Measurements from ENCODE around the gene PAIP2B.
"Not testable (repeated sequence)": the region's sequence is repeated elsewhere in the genome, so short reads cannot be mapped to it uniquely, and the experiment has no call there.

Gene PAIP2B

GRCh38 chr2:71235930-71236587 is 9.2 kb upstream of the PAIP2B start:
- H3K27ac ChIP-seq (ENCODE audit: low read length) = no peak overlapping the region
- H3K9ac ChIP-seq (ENCODE audit: low read depth, low read length) = no peak overlapping the region
- no peak for DNase-seq
- ATAC-seq (ENCODE audit: insufficient read depth, low read depth) = no peak
- H2AFZ ChIP-seq (ENCODE audit: low read depth, low read length) = no peak overlapping the region
- no peaks in the 10 kb centered on the region for H3K9me3 ChIP-seq (ENCODE audit: insufficient read depth, low read length, severe bottlenecking)
- H3K79me2 ChIP-seq (ENCODE audit: insufficient read depth, low read length) = no peaks in the 10 kb centered on the region
- no peaks in the 10 kb centered on the region for H3K4me1 ChIP-seq (ENCODE audit: insufficient read depth, low read length)
- H3K4me2 ChIP-seq (ENCODE audit: insufficient read depth, low read length) = no peak overlapping the region
- peaks cover 12% of the 10 kb centered on the region for H3K27me3 ChIP-seq (ENCODE audit: insufficient read depth, low read length, poor library complexity)
- no peaks in the 10 kb centered on the region for H3K36me3 ChIP-seq (ENCODE audit: insufficient read depth, low read length)
- H3K4me3 ChIP-seq (ENCODE audit: low read depth in 1 of 2, low read length in 2 of 2) = no peak overlapping the region
- TF ChIP-seq EZH2 (IDR thresholded peaks at IDR 0.05; ENCODE audit: borderline replicate concordance, low read depth, low read length, severe bottlenecking) = no peak
- TF ChIP-seq, protein P1, sequence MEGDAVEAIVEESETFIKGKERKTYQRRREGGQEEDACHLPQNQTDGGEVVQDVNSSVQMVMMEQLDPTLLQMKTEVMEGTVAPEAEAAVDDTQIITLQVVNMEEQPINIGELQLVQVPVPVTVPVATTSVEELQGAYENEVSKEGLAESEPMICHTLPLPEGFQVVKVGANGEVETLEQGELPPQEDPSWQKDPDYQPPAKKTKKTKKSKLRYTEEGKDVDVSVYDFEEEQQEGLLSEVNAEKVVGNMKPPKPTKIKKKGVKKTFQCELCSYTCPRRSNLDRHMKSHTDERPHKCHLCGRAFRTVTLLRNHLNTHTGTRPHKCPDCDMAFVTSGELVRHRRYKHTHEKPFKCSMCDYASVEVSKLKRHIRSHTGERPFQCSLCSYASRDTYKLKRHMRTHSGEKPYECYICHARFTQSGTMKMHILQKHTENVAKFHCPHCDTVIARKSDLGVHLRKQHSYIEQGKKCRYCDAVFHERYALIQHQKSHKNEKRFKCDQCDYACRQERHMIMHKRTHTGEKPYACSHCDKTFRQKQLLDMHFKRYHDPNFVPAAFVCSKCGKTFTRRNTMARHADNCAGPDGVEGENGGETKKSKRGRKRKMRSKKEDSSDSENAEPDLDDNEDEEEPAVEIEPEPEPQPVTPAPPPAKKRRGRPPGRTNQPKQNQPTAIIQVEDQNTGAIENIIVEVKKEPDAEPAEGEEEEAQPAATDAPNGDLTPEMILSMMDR (IDR thresholded peaks at IDR 0.05; ENCODE audit: borderline replicate concordance, extremely low read depth, low read length, poor library complexity, severe bottlenecking) = no peak
- H4K20me1 ChIP-seq (ENCODE audit: insufficient read depth, low read length) = no peaks in the 10 kb centered on the region

GRCh38 chr2:71233072-71233471 is 6.2 kb upstream of the PAIP2B start:
- H3K79me2 ChIP-seq (ENCODE audit: insufficient read depth, low read length); H3K4me3 ChIP-seq (ENCODE audit: low read depth in 1 of 2, low read length in 2 of 2); H3K36me3 ChIP-seq (ENCODE audit: insufficient read depth, low read length); H3K27me3 ChIP-seq (ENCODE audit: insufficient read depth, low read length, poor library complexity); H4K20me1 ChIP-seq (ENCODE audit: insufficient read depth, low read length); H3K4me2 ChIP-seq (ENCODE audit: insufficient read depth, low read length); H2AFZ ChIP-seq (ENCODE audit: low read depth, low read length); H3K9me3 ChIP-seq (ENCODE audit: insufficient read depth, low read length, severe bottlenecking); DNase-seq; ATAC-seq (ENCODE audit: insufficient read depth, low read depth); H3K9ac ChIP-seq (ENCODE audit: low read depth, low read length); H3K4me1 ChIP-seq (ENCODE audit: insufficient read depth, low read length); H3K27ac ChIP-seq (ENCODE audit: low read length): not testable (repeated sequence)

DNA sequence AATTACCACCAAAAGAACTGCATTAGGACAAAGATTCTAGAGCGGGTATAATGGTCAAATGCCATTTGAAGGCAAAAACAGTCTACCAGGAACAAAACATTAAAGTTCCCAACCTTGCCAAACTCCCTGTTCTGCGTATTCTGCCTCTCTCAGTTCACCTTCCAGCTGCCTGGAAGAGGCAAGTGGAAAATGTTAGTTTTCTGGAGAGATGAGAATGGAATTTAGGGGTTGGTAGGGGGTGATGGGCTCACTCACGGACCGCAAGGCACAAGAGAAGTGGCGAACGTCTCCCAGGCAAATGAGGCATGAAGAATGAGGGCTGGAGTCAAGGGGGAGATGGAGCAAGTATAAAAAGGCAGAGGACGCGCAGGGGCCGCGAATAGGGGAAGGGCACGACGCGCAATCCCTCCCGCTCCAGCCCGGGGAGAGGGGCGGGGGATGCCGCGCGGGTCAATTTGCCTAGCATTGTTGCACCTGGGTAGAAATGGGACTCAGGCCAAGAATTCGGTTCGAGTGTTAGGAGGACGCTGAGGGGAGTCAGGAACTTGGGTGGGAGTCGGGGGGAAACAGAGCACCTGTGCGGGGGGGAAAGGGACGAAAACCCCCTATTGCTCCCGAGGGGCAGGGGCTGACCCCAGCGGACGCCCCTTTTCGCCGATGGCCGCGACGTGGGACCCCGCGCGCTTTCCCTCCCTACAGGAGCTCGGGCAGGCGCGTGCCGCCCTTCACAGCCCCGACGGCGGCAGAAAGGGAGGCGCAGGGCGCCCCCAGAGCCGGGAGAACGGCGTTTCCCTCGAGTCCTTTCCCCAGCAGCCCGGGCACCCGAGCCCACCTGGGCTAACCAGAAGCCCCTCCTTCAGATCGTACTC is 573 bp downstream of the PAIP2B start:
- Histone ChIP-seq H3K4me1 (ENCODE audit: insufficient read depth, low read length) (no peaks in the 10 kb centered on the region), H3K27me3 (ENCODE audit: insufficient read depth, low read length, poor library complexity) (peaks cover 17% of the 10 kb centered on the region), H2AFZ (ENCODE audit: low read depth, low read length) (no peak overlapping the region), H4K20me1 (ENCODE audit: insufficient read depth, low read length) (no peaks in the 10 kb centered on the region), H3K4me2 (ENCODE audit: insufficient read depth, low read length) (no peak overlapping the region), H3K9me3 (ENCODE audit: insufficient read depth, low read length, severe bottlenecking) (no peaks in the 10 kb centered on the region), H3K79me2 (ENCODE audit: insufficient read depth, low read length) (no peaks in the 10 kb centered on the region), H3K27ac (ENCODE audit: low read length) (no peak overlapping the region), H3K4me3 (ENCODE audit: low read depth in 1 of 2, low read length in 2 of 2) (no peak overlapping the region), H3K36me3 (ENCODE audit: insufficient read depth, low read length) (no peaks in the 10 kb centered on the region), H3K9ac (ENCODE audit: low read depth, low read length) (no peak overlapping the region)
- ATAC-seq (ENCODE audit: insufficient read depth, low read depth) (peak; percentile 24; the same call in 1 of the 3 replicates), DNase-seq (no peak)
- TF ChIP-seq, protein P1 (IDR thresholded peaks at IDR 0.05; ENCODE audit: borderline replicate concordance, extremely low read depth, low read length, poor library complexity, severe bottlenecking) = no peak
- no peak for TF ChIP-seq EZH2 (IDR thresholded peaks at IDR 0.05; ENCODE audit: borderline replicate concordance, low read depth, low read length, severe bottlenecking)

DNA sequence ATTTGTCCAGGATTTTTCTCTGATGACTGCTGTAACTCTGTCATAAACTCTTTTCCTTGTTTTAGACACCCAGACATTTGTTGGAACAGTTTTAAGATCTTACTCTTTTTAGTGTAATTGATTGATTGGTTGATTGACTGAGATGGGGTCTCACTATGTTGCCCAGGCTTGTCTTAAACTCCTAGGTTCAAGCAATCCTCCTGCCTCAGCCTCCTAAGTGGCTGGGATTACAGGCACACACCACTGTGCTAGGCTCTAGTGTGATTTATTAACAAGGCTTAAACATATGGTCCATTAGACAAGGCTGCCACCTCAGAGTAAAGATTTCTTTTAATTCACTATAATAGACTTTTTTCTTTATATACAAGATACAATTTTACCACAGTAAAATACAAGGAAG is 2.0 kb downstream of the PAIP2B start:
- Histone ChIP-seq H3K36me3 (ENCODE audit: insufficient read depth, low read length) (no peaks in the 10 kb centered on the region), H3K9ac (ENCODE audit: low read depth, low read length) (no peak overlapping the region), H2AFZ (ENCODE audit: low read depth, low read length) (no peak overlapping the region), H3K27me3 (ENCODE audit: insufficient read depth, low read length, poor library complexity) (peaks cover 17% of the 10 kb centered on the region), H3K9me3 (ENCODE audit: insufficient read depth, low read length, severe bottlenecking) (no peaks in the 10 kb centered on the region), H4K20me1 (ENCODE audit: insufficient read depth, low read length) (no peaks in the 10 kb centered on the region), H3K27ac (ENCODE audit: low read length) (no peak overlapping the region), H3K4me1 (ENCODE audit: insufficient read depth, low read length) (no peaks in the 10 kb centered on the region), H3K4me3 (ENCODE audit: low read depth in 1 of 2, low read length in 2 of 2) (no peak overlapping the region), H3K4me2 (ENCODE audit: insufficient read depth, low read length) (no peak overlapping the region), H3K79me2 (ENCODE audit: insufficient read depth, low read length) (no peaks in the 10 kb centered on the region)
- ATAC-seq (ENCODE audit: insufficient read depth, low read depth) (no peak), DNase-seq (no peak)
- no peak for TF ChIP-seq EZH2 (IDR thresholded peaks at IDR 0.05; ENCODE audit: borderline replicate concordance, low read depth, low read length, severe bottlenecking)
- TF ChIP-seq, protein P1 (IDR thresholded peaks at IDR 0.05; ENCODE audit: borderline replicate concordance, extremely low read depth, low read length, poor library complexity, severe bottlenecking) = no peak
